ES-I3 (cell line): Measurements from ENCODE around the gene ATG7.
"Not testable (repeated sequence)": the region's sequence is repeated elsewhere in the genome, so short reads cannot be mapped to it uniquely, and the experiment has no call there.

Source experiments
- H3K36me3 ChIP-seq: 2 replicates; pipeline ENCODE4 v1.6.1; 2013; ENCODE audit warnings: mild to moderate bottlenecking, low read length, control low read depth, moderate library complexity; ENCODE audit not compliant: insufficient read depth
- H3K4me1 ChIP-seq: 2 replicates; pipeline ENCODE4 v1.6.1; 2013; ENCODE audit warnings: mild to moderate bottlenecking, control low read depth, low read length; ENCODE audit not compliant: insufficient read depth
- H3K9ac ChIP-seq: 2 replicates; pipeline ENCODE4 v1.6.1; 2013; ENCODE audit warnings: low read depth, mild to moderate bottlenecking, low read length, moderate library complexity
- H3K9me3 ChIP-seq: 2 replicates; pipeline ENCODE4 v1.6.1; 2013; ENCODE audit warnings: mild to moderate bottlenecking, low read length, moderate library complexity; ENCODE audit not compliant: control insufficient read depth, insufficient read depth

ATG7 gene

DNA sequence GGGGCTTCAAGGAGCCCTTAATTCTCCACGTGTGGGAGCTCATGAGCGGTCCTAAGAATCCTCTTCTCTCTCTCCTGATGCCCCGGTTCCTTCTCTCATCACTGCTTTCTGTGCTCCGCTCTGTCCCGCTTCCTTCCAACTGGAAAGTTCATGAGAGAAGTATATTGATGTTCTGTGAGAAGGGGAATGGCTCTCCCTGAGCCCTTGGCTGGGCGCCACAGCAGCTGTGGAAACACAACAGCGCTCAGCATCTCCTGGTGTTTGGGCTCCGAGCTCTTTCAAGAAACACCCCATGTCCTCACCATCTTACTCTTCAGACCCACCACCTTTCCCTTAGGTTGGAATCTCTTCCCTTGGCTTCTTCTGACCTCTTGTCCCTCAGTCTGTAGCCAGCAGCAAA, 209.8 kb downstream of the ATG7 start:
- Histone ChIP-seq H3K36me3 (no peaks in the 10 kb centered on the region), H3K4me1 (peaks cover 20% of the 10 kb centered on the region), H3K9me3 (no peaks in the 10 kb centered on the region), H3K9ac (no peak overlapping the region)

DNA sequence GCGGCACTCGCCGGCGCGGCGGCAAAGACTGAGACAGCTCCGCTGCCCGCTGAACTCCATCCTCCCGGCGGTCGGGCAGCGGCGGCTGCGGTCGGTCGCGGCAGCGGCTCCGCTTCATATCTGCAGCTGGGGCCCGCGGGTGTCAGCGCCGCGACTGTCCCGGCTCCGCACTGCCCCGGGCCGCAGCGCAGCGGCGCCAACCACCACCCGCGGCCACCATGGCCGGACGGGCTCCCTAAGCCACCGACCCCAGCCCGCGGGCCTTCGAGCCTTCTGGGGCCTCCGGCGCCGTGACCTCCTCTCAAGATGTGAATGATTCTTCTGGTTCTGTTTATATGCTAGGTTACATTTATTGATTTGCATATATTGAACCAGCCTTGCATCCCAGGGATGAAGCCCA, 216.2 kb downstream of the ATG7 start:
- H3K9me3 ChIP-seq, H3K4me1 ChIP-seq, H3K9ac ChIP-seq, H3K36me3 ChIP-seq: not testable (repeated sequence)

DNA sequence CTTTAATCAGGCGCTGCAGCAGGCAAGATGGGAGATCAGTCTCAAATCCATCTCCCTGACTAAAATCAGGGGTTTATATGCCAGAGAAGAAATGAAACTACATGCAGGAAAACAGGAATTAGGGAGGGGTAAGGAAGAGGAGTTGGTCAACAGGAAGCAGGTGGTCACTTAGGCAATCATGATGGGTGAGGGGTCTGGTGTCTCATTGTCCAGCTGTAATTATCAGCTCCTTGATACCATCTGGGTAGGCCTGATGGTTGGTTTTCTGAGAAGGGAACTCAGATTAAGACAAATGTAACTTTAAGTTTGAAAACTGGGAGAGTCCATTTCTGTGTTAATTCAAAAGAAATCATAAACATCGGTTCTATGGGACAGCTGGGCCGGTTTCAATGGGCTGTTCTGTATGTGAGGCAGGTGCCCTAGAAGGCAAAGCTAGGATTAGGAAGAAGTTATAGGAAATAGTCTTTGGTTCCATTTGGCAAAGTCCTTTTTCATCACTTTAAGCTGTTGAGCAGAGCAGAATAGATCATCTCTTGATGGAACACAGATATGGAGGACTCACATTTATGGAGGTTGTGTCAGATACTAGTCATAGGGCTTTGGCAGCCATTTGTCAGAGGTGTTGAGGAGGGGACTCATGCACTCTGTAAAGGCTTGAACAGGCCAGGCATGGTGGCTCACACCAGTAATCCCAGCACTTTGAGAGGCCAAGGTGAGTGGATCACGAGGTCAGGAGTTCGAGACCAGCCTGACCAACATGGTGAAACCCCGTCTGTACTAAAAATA, 222.1 kb downstream of the ATG7 start:
- Histone ChIP-seq H3K9me3 (no peaks in the 10 kb centered on the region; the same call in 1 of the 2 replicates), H3K36me3 (no peaks in the 10 kb centered on the region), H3K9ac (no peak overlapping the region), H3K4me1 (peaks cover 6% of the 10 kb centered on the region)

DNA sequence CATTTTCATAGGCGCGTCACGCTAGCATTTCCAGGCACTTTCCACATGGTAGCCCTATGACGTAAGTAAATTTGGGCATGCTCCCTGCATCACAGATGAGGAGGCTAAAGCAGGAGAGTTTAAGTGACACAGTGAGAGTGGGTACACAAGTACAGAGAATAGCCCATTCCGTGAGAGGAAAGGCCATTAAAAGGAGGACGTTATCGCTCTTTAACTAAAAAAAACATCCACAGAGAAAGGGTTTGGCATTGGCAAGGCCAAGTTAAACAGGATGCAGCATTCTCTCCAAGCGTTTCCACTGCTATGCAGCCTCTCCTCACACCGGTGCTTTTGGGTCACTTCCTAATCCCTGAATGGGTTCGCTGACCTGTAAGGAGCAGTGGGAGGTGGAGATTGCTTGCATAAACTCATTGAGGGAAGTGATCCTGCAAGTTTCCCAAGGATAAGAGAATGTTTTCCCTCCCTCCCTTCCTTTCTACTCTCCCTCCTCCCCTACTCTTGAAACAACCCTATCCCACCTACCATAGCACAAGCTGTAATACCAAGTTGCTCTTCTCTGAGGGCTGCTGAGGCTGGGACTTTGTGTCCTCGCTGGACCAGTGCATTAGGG, 223.9 kb downstream of the ATG7 start:
- Histone ChIP-seq H3K36me3 (no peaks in the 10 kb centered on the region), H3K9me3 (no peaks in the 10 kb centered on the region; the same call in 1 of the 2 replicates), H3K4me1 (peaks cover 6% of the 10 kb centered on the region), H3K9ac (no peak overlapping the region)

DNA sequence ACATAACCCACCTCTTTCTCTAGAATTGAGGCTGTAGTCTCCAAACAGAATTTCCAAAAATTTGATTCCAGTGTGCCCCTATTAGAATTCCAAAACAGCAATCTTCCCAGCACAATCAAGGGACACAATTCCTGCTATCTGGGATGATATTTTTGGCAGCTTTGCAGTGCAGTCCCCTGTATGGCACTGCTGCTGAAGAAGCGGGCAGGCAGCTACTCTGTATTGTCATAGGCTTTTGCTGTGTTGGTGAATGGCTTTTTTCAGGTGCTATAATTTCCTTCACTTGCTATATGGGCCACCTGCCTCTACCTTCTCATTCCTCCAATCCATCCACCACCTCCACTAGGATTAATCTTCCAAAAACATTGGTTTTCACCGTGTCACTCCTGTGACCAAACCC, 226.0 kb downstream of the ATG7 start:
- Histone ChIP-seq H3K9ac (no peak overlapping the region), H3K36me3 (no peaks in the 10 kb centered on the region), H3K9me3 (no peaks in the 10 kb centered on the region), H3K4me1 (peaks cover 6% of the 10 kb centered on the region)

DNA sequence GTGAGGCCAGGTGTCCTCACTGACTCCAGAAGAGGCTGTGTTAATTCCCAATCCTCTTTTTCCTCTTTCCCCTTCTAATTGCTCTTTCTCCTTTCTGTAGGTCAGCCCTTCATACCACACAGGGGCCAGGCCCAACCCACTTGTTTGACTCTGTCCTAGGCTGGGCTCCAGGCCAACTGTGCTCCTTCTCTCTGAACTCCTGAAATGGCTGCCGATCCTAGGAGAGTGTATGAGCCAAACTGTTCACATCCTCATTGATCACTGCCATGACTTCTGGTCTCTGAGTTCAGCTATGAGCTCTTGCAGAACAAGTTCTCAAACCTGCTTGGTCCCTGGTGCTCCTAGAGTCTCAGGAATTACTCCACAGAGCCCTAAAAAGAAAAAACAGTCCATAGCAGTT, 226.4 kb downstream of the ATG7 start:
- Histone ChIP-seq H3K4me1 (peaks cover 6% of the 10 kb centered on the region), H3K36me3 (no peaks in the 10 kb centered on the region), H3K9ac (no peak overlapping the region), H3K9me3 (no peaks in the 10 kb centered on the region)

DNA sequence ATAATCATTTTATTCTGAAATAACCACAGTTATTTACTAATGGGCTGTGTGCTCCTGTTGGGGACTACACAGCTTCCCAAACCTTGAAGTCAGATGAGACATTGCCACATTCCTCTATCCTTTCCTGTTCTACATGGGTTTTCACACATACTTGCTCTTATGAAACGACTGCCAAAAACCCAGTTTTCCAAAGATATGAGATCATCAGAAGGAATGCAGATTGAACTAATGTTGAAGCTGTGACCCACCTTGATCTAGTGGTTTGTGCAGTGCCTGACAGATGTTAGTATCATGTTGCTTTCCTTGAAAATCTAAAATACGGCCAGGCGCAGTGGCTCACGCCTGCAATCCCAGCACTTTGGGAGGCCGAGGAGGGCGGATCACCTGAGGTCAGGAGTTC, 226.9 kb downstream of the ATG7 start:
- Histone ChIP-seq H3K9me3 (no peaks in the 10 kb centered on the region), H3K4me1 (peaks cover 6% of the 10 kb centered on the region), H3K36me3 (no peaks in the 10 kb centered on the region), H3K9ac (no peak overlapping the region)

DNA sequence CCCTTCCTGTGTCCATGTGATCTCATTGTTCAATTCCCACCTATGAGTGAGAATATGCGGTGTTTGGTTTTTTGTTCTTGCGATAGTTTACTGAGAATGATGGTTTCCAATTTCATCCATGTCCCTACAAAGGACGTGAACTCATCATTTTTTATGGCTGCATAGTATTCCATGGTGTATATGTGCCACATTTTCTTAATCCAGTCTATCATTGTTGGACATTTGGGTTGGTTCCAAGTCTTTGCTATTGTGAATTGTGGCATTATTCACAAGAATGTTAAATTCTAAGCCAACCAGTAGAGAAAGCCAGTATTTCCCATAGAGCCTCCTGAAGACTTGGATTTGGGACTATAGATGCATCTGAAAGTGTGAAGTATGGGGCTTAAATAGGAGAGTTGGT, 230.2 kb downstream of the ATG7 start:
- not testable (repeated sequence) for H3K4me1 ChIP-seq, H3K9me3 ChIP-seq, H3K36me3 ChIP-seq, H3K9ac ChIP-seq

DNA sequence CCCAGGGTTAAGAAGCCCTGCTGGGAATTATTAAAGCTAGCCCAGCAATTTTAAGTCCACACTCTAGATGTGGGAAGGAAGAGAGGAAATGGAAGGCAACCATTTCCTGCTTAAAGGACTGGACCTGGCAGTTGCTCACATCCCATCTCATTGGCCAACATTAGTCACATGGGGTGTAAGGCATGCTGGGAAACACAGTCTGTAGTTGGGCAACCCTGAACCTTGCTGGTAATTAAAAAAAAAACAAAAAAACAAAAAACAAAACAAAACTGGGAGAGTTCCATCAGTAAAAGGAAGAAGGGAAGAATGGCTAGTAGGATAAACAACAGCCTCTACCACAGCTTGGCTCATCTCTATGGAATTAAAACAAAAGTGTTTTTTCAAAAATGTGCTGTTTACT, 235.5 kb downstream of the ATG7 start:
- H3K36me3 ChIP-seq = no peaks in the 10 kb centered on the region

DNA sequence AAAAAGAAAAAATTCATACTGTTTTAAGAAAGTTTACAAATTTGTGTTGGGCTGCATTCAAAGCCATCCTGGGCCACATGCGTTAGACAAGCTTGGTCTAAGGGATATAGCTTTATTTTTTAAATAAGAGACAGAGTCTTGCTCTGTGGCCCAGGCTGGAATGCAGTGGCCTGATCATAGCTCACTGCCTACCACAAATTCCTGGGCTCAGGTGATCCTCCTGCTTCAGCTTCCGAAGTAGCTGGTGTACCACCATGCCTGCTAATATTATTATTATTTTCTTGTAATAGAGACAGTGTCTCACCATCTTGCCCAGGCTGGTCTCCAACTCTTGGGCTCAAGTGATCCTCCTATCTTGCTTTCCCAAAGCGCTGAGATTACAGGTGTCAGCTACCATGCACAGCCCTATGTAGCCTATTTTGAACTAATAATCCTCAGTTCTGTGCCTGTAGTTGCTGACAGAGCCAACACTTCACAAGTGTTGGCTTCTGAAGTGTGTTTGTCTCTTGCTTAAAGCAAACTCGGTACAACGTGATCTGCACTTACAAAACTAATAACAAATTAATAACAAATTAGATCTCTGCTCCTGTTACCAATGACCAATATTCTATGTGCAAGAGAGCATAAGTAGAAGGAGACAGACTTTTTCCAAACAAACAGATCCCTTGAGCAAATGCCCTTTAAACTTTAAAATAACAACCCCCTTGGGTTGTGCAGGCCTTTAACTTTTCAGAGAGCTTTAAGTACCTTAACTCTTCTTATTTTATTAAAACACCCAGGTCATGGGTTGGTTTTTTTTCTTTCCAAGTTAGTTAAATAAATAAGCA, 236.4 kb downstream of the ATG7 start:
- no peaks in the 10 kb centered on the region for H3K36me3 ChIP-seq
- peak overlapping the region; percentile 22; the same call in 1 of the 2 replicates for H3K9ac ChIP-seq
- H3K4me1 ChIP-seq = peaks cover 23% of the 10 kb centered on the region
- H3K9me3 ChIP-seq = no peaks in the 10 kb centered on the region

More for the DNA sequence above, 235.5 kb downstream of the ATG7 start:
- Histone ChIP-seq H3K4me1 (peaks cover 23% of the 10 kb centered on the region), H3K9ac (no peak overlapping the region), H3K9me3 (no peaks in the 10 kb centered on the region)

DNA sequence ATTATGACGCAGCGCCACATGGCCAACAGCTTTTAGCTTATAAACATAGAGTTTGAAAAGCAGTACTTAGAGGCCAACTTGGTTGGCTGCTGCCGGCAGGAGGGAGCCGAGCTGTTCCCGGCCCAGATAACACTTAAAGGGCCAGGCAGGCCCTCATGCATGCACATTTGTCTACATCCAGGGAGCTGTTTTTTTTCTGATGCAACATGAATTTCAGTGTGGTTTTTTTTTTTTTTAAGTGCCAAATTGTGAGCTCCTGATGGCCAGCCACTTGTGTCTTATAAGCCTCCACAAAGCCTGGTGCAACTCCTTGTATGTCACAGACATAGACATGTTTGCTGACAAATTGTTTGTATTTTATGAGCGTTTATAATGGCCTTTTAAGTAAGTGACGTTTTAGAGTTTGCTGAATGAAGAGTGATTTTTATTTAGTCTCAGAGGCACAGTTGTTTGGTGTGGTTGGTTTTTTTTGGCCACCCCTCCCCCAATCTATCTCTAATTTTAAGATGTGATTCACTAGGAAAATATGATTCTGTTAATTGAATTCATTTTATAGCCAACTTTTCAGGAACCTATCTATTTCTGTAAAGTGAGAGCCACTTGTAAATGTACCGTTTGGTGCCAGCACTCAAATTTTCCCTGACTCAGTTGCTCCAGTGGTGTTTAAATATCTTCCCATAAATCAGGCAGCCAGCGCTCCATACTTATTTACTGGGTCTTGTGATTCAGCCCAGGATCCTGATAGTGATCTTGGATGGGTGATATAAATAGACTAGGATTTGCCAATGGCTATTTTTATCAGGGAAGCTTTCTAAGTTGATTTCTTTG, 237.2 kb downstream of the ATG7 start:
- peak overlapping the region; percentile 22; the same call in 1 of the 2 replicates for H3K9ac ChIP-seq
- H3K36me3 ChIP-seq = no peaks in the 10 kb centered on the region
- H3K9me3 ChIP-seq = no peaks in the 10 kb centered on the region
- H3K4me1 ChIP-seq = peaks cover 27% of the 10 kb centered on the region

DNA sequence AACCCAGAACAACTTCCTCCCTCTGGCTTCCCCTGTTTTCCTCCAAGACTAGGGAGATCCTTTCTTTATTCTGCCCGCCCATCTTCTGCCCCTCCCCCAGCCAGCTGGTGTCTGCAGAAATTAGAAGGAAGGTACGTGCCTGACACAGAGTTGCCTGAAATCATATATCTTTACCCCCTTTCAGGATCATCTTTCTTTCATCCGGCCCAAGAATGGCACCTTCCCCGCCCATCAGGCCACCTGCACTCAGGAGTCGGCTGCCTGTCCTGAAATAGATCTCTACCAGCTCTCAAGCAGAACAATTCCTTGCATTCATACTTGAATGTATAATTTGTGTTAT, 237.8 kb downstream of the ATG7 start:
- Histone ChIP-seq H3K9ac (no peak overlapping the region), H3K9me3 (no peaks in the 10 kb centered on the region), H3K36me3 (no peaks in the 10 kb centered on the region), H3K4me1 (peaks cover 29% of the 10 kb centered on the region)

DNA sequence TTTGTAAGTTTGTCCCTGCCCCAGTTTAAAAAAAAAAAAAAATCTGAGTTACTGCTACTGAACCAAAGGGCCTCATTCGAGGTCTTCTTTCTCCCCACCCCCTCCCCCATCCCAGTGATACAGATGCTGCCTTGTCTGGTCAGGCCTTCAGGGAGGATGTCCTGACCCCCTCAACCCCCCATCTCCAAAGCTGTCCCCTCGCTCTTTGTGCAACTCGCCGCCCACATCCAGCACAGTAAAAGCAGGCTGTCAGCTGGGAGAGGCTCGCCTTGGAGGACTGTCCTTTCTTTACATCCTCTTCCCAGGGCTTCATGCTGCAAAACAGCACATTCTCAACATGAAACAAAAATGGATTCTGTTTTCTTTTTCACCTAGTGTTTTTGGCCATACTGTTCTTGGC, 238.2 kb downstream of the ATG7 start:
- Histone ChIP-seq H3K36me3 (no peaks in the 10 kb centered on the region), H3K9ac (no peak overlapping the region), H3K9me3 (no peaks in the 10 kb centered on the region), H3K4me1 (peaks cover 29% of the 10 kb centered on the region)

DNA sequence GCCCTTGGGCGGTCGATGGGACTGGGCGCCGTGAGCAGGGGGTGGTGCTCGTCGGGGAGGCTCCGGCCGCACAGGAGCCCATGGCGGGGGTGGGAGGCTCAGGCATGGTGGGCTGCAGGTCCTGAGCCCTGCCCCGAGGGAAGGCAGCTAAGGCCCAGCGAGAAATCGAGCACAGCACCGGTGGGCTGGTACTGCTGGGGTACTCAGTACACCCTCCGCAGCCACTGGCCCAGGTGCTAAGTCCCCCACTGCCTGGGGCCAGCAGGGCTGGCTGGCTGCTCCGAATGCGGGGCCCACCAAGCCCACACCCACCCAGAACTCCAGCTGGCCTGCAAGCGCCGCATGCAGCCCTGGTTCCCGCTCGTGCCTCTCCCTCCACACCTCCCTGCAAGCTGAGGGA, 239.4 kb downstream of the ATG7 start:
- H3K9me3 ChIP-seq, H3K36me3 ChIP-seq, H3K9ac ChIP-seq: not testable (repeated sequence)
- peaks cover 29% of the 10 kb centered on the region for H3K4me1 ChIP-seq
